NCI-H1092 treated with DMSO at 0.1 percent for 48 hours (cell line): ENCODE measurements around the gene CDC14A.

Experiments used
- DNase-seq: peaks from one replicate; lab custom pipeline; 2025; lab: John Stamatoyannopoulos, UW

The CDC14A gene

DNA sequence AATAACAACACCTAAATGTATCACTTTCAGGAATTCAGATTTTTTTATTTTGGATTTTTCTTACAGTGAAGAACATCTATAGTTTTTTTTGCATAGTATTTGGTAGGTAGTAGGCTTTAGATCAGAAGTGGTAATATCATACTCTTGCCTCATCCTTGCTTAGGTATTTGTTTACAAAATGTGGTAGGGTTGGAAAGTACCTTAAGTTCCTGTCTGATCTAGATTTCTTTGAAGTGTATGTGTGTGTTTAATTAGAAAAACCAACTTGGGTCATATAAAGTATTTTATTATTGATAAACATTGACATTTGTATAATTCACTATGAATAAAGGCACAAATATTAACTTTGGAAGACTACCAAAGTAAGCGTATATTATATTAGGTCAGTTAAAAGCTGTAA, 100.3 kb downstream of the CDC14A start:
- no peak for DNase-seq

DNA sequence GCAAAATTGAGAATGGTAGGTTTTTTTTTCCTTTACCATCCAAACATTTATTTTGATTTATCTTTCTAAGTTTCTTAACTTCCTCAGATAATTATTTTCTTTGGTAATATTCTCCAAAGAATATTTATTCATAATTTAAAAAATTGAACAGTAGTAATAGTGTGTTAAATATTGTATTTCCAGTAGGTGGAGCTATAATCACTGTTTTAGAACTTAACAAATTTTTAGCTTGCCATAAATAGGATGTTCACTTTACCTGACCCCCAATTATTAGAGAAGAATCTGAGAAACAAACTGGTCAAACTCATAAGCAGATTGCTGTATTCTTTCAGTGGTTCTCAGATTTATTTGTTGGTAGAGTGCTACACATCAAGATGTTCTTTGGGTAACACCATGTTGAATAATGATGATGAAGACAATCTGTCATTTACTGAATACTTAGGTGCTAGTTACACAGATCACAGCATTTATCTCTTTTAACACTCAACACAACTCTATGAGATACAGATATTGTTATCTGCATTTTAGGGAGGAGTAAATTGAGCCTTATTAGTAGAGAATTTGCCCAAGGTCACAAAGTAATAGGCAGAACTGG, 103.3 kb downstream of the CDC14A start:
- DNase-seq: peak; percentile 4

DNA sequence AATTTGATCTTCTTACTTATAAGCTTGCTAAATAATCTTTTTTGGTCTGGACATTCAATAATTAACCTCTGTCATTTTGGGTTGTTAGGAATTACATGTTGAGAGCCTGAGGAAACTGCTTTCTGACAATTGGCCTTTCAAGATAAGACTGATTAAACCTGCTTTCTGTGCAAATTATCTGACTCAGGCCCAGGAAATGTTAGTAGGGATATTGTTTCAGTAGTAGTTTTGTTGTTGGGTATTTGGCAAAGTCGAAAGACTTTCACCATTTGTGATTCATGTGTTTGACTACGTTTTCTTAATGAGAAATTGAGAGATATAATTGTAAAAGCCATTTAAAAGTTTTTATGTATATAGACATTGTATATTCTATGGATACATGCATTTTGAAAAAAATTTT, 104.6 kb downstream of the CDC14A start:
- no peak for DNase-seq

DNA sequence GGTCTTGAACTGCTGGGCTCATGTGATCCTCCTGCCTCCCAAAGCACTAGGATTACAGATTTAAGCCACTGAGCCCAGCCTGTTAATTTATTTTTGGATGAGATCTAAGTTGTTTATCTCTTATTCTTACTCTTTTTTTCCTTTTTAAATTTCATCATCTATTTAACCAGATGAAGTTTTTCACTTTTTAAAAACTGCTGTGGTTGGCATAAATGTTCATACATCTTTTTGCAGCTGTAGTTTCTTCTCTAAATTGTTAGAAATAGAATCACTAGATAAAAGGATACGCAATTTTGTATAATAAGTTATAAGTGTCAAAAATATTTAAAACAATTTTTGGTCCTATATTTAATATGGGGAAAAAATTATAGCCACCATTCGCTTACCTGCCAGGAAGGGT, 105.4 kb downstream of the CDC14A start:
- no peak for DNase-seq

DNA sequence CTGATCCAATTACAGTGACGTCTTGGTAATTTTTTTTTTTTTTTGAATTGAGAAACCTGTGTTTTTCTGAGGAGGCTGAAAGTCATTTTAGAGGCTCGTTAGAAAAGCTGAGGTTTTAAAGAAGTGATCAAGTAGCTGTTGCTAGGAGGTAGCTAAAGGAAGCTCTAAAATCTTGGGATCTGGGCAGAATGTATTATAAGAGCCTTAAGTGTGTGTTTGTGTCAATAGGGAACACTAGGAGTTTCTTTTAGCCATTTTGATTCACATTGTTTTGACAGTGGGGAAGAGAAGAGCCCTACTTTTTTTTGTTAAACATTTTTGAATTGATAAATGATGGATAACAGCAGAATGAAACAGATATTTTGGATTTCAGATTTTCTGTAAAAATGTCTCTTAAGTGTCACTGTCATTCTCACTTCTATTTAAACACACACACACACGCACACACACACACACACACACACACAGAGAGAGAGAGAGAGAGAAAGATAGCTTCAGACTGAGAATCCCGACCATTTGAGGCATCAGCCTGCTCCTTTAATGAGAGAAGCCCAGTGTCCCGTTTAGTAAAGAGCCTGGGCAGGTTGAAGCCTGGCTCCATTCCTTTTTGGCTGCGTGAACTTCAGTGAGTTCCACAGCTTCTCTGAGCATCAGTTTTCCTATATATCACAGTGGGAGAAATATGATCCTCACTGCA, 106.5 kb downstream of the CDC14A start:
- DNase-seq: no peak

DNA sequence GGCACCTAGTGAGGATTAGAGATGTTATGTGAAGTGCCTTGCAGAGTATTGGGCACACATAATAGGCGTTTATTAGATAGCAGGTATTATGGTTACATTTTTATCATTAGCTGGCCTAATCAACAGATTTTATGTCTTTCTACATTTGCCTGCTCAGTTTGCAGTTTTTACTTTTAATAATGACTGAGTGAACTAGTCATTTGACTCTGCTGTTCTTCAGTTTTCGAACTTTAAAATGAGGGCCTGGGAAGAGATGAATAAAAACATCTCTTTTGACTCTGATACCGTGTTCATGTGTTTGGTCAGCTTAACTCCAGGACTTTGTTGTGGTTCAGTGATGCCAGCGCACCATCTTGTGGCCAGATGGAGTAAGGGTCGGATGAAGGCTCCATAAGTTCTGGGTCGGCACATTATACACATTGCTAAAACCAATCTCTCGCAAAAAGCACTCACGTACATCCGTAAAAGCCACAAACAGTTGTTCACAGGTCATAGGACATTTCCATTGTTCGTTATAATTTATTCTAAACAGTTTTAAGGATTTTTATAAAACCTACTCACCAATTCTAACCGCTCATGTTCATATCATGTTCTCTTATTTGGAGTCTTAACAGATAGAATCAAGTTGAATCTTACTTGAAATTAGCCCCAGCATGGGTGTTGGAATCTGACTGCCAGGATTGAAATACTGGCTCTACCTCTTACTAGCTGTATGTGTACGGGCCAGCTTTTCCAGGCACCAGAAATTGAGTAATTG, 107.2 kb downstream of the CDC14A start:
- DNase-seq: peak; percentile 56

DNA sequence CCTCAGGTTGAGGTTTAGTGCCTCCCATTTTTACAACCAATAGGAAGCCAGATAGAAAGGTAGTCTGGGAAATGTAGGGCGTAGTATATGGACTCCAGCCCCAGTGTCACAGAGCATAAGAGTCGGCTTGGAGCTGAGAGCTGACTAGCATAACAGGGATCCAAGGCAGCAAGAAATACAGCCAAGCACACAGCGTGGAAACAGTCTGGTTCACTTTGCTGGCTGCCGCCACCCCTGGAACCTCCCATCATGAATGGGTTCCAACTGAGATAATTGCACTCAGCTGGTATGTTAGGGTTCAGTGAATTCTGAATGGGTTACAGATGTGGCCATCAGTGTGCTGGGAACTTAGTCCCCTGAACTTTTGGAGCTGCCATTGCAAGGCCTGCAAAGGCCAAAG, 108.9 kb downstream of the CDC14A start:
- no peak for DNase-seq

DNA sequence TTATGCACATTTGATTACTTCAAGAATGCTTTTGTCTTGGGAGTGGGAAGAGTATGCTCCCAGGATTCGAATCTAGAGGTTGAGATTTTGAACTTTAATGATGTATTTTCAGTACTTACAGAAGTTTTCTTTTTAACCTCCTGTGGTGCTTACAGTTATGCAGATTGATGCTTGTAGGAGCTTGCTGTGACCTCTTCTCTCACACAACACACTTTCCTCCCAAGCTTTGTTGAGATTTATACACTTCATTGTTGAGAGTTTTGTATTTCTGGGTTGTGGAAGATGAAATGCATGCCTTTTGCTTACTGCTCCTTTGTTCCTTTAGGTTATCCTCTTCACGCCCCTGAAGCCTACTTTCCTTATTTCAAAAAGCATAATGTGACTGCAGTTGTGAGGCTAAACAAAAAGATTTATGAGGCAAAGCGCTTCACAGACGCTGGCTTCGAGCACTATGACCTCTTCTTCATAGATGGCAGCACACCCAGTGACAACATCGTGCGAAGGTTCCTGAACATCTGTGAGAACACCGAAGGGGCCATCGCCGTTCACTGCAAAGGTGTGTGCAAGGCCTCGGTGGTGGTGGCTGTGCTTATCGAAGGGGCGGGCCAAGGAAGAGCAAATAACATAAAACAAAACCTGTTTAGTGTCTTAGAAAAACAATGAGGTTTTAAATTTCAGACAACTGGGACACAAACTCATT, 110.2 kb downstream of the CDC14A start:
- DNase-seq: no peak

DNA sequence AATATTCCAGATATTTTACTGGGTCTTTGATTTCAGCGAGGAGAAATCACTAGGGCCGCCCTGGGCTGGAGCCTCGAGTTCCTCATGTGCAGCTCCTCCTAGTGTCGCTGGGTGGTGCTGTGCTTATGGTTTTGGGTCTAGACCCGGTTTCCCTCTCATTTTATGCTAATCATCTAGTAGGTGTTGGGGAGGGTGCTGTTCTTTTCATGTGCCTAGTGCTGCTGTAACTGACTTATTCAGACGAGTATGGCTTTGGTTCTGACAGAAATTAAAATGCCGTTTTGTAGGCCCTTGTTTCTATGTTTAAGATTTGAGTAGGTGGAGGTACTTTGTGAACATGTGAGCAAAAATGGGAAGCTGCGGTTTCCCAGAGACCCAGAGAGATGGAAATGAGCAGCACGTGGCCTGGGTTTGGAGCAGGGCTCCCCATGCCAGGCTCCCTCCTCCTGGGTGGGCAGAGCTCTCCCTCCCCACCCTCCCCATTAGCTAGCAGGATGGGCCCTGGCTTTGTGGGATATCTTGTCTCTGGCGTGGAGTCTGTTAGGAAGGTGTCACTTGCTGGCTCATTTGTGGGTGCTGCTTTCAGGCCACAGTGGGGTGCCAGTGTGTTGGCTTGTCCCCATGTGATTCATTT, 111.6 kb downstream of the CDC14A start:
- DNase-seq: peak; percentile 56

DNA sequence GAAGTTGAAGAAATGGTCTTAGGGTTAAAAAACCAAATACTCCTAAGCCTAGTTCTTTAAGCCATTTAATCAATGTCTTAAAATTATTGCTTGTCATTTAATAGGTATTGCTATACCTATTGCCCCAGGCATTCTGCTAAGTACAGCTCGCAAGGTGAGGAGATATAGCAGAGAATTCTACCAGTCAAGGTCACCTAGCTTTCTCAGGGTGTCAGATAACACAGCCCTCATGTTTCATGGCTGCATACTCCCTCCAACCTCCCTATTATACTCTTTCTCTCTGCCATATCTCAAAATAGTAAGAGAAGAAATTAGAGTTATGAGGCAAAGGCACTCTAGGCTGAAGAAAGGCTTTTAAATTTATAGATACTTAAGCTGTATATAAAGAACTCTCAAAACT, 117.3 kb downstream of the CDC14A start:
- no peak for DNase-seq

DNA sequence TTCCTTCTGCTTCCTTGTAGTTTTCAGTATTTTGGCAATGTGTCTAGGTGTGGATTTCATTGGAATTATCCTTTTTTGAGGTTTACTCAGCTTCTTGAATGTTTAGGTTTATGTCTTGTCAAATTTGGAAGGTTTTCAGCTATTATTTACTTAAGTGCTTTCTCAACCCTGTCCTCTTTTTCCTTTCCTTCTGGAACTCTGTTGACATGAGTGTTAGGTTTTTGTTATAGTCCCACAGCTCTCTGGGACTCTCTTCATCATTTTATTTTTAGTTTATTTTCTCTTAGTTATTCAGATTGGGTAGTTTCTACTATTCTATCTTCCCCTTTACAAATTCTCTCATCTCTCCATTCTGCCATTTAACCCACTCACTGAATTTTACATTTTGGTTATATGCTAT, 122.5 kb downstream of the CDC14A start:
- DNase-seq: no peak

DNA sequence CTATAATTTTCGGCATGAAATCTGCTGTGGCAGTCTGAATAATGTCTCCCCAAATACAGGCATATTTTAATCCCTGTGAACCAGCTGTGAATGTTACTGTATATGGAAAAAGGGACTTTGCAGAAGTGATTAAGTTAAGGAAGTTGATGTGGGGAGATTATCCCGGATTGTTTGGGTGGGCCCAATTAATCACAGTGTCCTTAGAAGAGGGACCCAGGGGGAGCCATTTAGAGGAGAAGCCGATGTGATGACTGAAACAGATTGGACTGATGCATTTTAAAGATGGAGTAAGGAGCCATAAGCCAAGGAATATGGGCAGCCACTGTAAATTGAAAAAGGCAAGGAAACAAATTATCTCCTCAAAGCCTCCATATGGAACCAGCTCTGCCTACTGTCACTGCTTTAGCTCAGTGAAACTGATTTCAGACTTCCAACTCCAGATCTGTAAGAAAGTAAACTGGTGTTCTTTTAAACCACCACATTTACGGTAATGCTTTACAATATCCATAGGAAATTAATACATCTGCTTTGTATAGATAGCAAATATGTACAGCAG, 124.5 kb downstream of the CDC14A start:
- no peak for DNase-seq

DNA sequence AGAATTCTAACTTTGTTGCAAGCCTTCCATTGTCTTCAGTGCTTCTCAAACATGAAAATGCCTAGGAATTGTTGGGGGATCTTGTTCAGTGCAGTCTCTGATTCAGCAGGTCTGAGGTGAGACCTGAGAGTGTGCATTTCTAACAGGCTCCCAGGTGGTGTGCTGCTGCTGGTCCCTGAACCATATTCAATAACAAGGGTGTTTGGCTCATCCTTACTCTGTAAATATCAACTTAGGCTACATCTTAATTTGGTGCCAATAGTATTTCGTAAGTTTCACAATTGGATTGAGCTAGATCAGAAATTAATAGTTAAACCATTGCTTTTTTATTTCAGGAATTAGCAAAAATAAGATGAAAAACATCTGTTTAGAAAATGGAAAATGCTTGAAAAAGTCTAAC, 126.5 kb downstream of the CDC14A start:
- no peak for DNase-seq

DNA sequence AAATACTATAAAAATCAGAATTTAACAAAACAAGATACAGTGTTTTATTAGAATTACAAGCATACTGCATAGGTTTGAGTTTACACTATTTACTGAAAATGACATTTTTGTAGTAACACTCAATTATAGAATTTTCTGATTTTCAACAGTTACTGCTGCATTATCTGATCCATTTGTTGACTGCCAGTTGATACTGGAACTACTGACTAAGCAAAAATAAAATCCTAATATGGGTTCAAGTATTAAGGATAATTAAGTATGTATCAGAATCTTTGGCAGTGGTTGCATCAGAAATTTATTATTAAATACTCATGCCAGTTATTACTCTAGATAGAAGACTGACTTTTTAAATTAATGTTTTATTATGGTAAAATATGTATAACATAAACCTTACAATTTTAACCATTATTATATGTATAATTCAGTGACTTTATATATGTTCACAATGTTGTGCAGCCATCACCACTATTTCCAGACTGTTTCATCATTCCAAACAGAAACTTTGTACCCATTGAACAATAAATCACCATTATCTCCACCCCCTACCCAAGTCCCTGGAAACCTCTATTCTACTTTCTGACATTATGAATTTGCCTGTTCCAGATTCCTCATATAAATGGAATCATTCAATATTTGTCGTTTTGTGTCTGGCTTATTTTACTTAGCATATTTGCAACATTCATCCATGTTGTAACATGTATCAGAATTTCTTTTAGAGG, 127.5 kb downstream of the CDC14A start:
- no peak for DNase-seq

DNA sequence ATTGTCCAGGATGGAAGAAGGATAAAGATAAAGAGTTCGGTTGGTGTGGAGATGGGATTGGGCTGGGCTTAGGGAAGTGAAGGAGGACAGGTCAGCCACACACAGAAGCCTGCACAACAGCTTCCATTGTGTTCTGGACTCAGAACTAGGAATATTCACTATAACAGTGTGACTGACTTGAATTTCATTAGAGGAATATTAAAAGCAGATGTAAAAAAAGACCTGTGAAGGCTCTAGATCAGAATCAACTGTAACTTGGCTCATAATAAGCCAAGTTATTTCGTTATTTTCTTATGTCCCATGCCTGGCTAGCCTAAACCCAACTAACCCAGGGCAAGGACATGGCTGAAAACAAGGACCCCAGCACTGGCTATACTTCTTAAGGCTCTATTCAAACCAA, 129.0 kb downstream of the CDC14A start:
- no peak for DNase-seq

DNA sequence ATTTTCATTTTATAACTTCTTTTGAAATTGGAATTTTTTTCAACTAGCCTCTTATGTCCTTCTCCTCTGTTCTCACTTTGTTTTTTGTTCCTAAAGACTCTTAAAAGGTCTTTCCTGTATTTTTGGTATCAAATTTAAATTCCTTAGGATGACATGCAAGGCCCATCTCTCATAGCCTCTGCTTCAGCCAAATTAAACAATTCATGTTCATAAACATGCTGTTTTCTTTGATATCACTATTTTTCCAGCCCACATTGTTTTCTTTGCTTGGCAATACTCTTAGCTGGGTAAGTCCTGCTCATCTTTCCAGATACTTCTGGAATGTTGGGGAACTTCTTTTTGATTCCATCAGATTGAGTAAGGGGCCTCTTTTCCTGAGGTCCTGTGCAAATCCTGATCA, 129.9 kb downstream of the CDC14A start:
- no peak for DNase-seq

DNA sequence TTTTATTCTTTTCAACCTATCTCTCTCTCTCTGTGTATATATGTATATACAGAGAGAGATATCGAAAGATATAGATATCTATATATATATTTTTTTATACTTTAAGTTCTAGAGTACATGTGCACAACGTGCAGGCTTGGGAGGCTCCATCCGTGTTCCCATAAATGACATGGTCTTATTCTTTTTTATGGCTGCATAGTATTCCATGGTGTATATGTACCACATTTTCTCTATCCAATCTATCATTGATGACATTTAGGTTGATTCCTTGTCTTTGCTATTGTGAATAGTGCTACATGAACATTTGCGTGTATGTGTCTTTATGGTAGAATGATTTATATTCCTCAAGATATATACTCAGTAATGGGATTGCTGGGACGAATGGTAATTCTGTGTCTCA, 130.4 kb downstream of the CDC14A start:
- no peak for DNase-seq

DNA sequence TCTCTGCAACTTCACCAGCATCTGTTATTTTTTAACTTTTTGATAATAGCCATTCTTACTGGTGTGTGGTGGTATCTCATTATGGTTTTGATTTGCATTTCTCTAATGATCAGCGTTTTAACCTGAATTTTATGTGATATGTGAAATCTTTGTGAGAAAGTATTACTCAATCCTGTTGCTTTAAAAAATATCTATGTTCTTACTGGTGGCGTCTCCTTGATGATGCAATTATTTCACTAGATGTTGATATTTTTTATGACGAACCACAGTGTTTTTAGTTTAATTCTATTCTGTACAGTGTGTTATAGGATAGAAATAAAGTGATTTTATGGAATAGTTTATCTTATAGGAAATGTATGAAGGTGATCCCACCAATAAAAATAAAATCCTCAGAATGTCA, 130.9 kb downstream of the CDC14A start:
- no peak for DNase-seq

DNA sequence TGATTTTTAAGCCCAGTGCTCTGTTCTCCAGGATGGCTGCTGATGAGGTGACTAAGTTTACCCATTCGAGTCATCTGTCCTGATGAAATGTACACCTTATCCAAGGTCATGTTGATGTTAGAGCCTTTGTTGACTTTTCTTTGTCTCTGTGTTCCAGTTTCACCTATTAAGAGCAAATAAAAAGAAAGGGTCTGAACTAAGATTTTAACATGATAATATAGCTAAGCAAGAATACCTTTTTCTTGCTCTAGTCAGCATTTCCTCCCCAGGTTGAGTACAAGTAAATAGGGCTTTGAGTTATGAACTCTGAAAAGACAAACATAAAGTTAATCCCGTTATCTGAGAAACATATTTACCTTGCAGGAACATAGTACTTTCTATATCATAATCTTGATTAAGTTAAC, 133.6 kb downstream of the CDC14A start:
- DNase-seq: no peak

DNA sequence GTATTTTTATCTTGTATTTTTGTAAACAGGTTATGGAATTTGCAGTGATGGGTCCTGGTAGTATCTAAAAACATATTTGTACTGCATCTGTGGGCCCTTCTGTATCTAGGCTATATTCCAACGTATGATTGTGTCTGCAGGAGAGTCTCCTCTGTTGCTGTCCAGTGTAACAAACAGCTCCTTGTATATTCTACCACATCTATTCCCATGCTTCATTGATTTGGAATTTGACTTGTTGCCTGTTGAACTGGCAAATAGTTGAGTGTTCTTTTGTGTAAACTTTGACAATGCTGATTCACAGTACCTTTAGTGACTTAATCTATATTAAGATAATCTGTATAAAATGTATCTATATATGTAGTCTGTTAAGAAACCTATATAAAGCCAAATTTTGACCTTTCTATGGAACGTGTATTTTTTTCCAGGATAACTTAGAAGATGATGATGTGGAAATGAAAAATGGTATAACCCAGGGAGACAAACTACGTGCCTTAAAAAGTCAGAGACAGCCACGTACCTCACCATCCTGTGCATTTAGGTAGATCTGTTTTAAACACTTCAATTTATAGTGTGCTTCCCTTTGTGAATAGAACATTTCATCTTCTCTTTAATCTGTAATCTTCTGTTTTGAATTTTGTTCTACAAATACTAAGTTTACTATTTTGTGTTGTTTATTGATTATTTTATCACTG, 142.2 kb downstream of the CDC14A start:
- no peak for DNase-seq

DNA sequence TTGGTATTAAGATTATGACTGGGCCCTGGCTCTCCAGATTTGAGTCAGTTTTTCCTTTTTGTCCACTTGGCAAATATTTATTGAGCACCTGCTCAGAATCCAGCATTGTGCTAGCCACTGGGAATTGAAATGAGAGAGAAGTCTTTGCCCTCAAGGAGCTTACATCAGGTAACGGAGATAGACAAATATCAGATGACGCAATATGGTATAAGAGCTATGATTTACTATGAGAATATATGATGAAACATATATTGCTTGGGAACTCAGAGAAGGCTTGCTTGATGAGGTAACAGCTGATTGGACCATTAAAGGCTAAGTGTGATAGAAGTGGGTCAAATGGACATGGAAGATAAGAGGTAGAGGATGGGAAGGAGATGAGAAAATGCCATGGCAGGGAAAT, 144.6 kb downstream of the CDC14A start:
- DNase-seq: no peak
